Thyroid gland (tissue), 4 donors: Measurements from ENCODE around the gene GRIA4.

Experiments
- POLR2A ChIP-seq, 2 donors: fragments of 450-650 bp; IDR thresholded peaks; one replicate each; pipeline ENCODE4 v1.6.1; 2017; ENCODE audit warnings: antibody characterized with exemption in 2 of 2, mild to moderate bottlenecking in 2 of 2, moderate library complexity in 1 of 2
- TF ChIP-seq, protein P1 (sequence below), 6 experiments: fragments of 200-600 bp in 3 of 6; fragments of 450-650 bp in 3 of 6; sonication (generic) in 3 of 6; IDR thresholded peaks; one replicate each; pipeline ENCODE4 v1.5.1; 2016 to 2019; ENCODE audit warnings: antibody characterized with exemption in 6 of 6, mild to moderate bottlenecking in 2 of 6, inconsistent platforms in 1 of 6, moderate library complexity in 1 of 6

DNA sequence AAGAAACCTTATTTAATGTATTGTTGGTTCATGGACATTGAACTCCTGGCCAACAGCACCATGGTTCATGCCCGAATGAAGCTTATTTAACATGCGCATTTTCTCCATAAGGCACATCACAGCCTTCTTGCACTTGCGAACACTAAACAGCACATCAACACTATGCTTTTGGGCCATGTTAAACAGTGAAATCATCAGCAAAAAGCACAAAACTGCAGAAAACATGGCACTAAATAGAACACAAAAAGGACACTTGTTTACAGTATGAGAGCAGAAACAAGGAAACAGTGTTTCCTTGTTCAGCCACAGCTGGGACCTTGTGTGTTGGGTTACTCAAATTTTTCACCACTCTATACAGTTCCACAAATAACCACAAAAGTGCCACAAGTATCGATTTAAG, 289.9 kb downstream of the GRIA4 start:
- TF ChIP-seq, protein P1, sequence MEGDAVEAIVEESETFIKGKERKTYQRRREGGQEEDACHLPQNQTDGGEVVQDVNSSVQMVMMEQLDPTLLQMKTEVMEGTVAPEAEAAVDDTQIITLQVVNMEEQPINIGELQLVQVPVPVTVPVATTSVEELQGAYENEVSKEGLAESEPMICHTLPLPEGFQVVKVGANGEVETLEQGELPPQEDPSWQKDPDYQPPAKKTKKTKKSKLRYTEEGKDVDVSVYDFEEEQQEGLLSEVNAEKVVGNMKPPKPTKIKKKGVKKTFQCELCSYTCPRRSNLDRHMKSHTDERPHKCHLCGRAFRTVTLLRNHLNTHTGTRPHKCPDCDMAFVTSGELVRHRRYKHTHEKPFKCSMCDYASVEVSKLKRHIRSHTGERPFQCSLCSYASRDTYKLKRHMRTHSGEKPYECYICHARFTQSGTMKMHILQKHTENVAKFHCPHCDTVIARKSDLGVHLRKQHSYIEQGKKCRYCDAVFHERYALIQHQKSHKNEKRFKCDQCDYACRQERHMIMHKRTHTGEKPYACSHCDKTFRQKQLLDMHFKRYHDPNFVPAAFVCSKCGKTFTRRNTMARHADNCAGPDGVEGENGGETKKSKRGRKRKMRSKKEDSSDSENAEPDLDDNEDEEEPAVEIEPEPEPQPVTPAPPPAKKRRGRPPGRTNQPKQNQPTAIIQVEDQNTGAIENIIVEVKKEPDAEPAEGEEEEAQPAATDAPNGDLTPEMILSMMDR (IDR thresholded peaks at IDR 0.05), result no peak
- no peak for TF ChIP-seq POLR2A (IDR thresholded peaks at IDR 0.05)
